ENCODE data around the gene COA1. TPM values are rescaled to one million over a fixed set of nuclear protein-coding genes. Genes with fewer than 3 reads are reported as not detected.

The COA1 gene
- total RNA-seq, 2 experiments from 2014 or later = 63.9 to 96.0 TPM

- intact Hi-C loops (cut with micrococcal nuclease; ENCODE audit: unreplicated experiment) = loop anchor here (10.0 kb wide), 1 partner anchor 257 kb away; no protein-coding TSS in a partner anchor
- ChIA-PET CTCF (ENCODE audit: unreplicated experiment) (no interaction called here), POLR2A (interaction anchor here (5.8 kb wide), 1 partner anchor 118 kb away, joined by 93 read pairs; the partner anchor contains the start of gene STK17A)
- Histone ChIP-seq H3K79me2 (ENCODE audit: insufficient read depth, low read depth, low read length) (peaks cover 56% of the 10 kb centered on the region; the same call in 1 of the 2 replicates), H3K27ac (ENCODE audit: low read depth, low read length, poor library complexity, severe bottlenecking) (no peak overlapping the region), H3K4me1 (ENCODE audit: insufficient read depth, low read length, poor library complexity, severe bottlenecking) (peaks cover 21% of the 10 kb centered on the region), H3K9me2 (ENCODE audit: insufficient read depth, low read length) (no peaks in the 10 kb centered on the region), H3K9me3 (ENCODE audit: low read length) (no peaks in the 10 kb centered on the region), H4K20me1 (ENCODE audit: insufficient read depth, low read length) (peaks cover 23% of the 10 kb centered on the region; the same call in 1 of the 2 replicates), H3K4me2 (ENCODE audit: low read length) (no peak overlapping the region), H3K4me3 (ENCODE audit: low read depth, low read length, poor library complexity, severe bottlenecking) (no peak overlapping the region), H3K36me3 (ENCODE audit: insufficient read depth, low read length) (peaks cover 20% of the 10 kb centered on the region), H2AFZ (ENCODE audit: low read length) (no peak overlapping the region)
- TF ChIP-seq CTCF (conservative IDR thresholded peaks at IDR 0.05; ENCODE audit: low read length) = no peak
- TF ChIP-seq EZH2phosphoT487 (IDR thresholded peaks at IDR 0.05; ENCODE audit: borderline replicate concordance, low read depth, low read length) = no peak
- no peak for DNase-seq (ENCODE audit: low spot score)
- TSS peak; percentile 12 for BruUV-seq (replicated peaks)
Measured at GRCh38 chr7:43701500-43701854, 27.8 kb downstream of the COA1 start.

GRCh38 chr7:43700646-43701499, 28.4 kb downstream of the COA1 start:
- Histone ChIP-seq H3K9me3 (ENCODE audit: low read length) (0 out of 2 replicates have a peak, but pooled peaks cover 5% of the 10 kb centered on the region), H3K4me1 (ENCODE audit: insufficient read depth, low read length, poor library complexity, severe bottlenecking) (peaks cover 21% of the 10 kb centered on the region), H3K9me2 (ENCODE audit: insufficient read depth, low read length) (no peaks in the 10 kb centered on the region), H3K79me2 (ENCODE audit: insufficient read depth, low read depth, low read length) (peaks cover 57% of the 10 kb centered on the region), H3K4me2 (ENCODE audit: low read length) (no peak overlapping the region), H3K4me3 (ENCODE audit: low read depth, low read length, poor library complexity, severe bottlenecking) (no peak overlapping the region), H2AFZ (ENCODE audit: low read length) (no peak overlapping the region), H3K27ac (ENCODE audit: low read depth, low read length, poor library complexity, severe bottlenecking) (no peak overlapping the region), H3K36me3 (ENCODE audit: insufficient read depth, low read length) (peaks cover 19% of the 10 kb centered on the region), H4K20me1 (ENCODE audit: insufficient read depth, low read length) (peaks cover 23% of the 10 kb centered on the region; the same call in 1 of the 2 replicates)
- no TSS peak for BruUV-seq (replicated peaks)
- POLR2A ChIA-PET = interaction anchor here (0.6 to 5.8 kb wide), 11 partner anchors 10 to 122 kb away, joined by 3 to 93 read pairs (median 5); partner anchors contain the start of gene STK17A
- CTCF ChIA-PET (ENCODE audit: unreplicated experiment) = interaction anchor here (1.3 to 3.3 kb wide), 3 partner anchors 20 to 119 kb away, joined by 3 to 83 read pairs (median 4); partner anchors contain the start of gene STK17A
- TF ChIP-seq EZH2phosphoT487 (IDR thresholded peaks at IDR 0.05; ENCODE audit: borderline replicate concordance, low read depth, low read length) (no peak), CTCF (conservative IDR thresholded peaks at IDR 0.05; ENCODE audit: low read length) (no peak)
- intact Hi-C loops (cut with micrococcal nuclease; ENCODE audit: unreplicated experiment) = loop anchor here (1.0 to 10.0 kb wide), 3 partner anchors 119 to 256 kb away; no protein-coding TSS in a partner anchor
- DNase-seq (ENCODE audit: low spot score) = no peak
